ENCODE data around the gene USP8.
"Not testable (repeated sequence)": the region's sequence is repeated elsewhere in the genome, so short reads cannot be mapped to it uniquely, and the experiment has no call there.

The USP8 gene

GRCh38 chr15:50424066-50424890 lies at the start of gene USP8:
Gene USP8 (plus strand): TSS chr15:50424405. CDS start chr15:50439074, 14,669 bp downstream.
- peak; percentile 97 for DNase-seq (ENCODE audit: low read depth, low spot score)

- no peak for DNase-seq (ENCODE audit: low read depth, low spot score)
These were observed 46.1 kb upstream of the USP8 start for GRCh38 chr15:50377867-50378751.

GRCh38 chr15:50378776-50379175 lies 45.4 kb upstream of the USP8 start:
- DNase-seq (ENCODE audit: low read depth, low spot score), result no peak

- DNase-seq (ENCODE audit: low read depth, low spot score), result not testable (repeated sequence)
These were observed 44.8 kb upstream of the USP8 start for GRCh38 chr15:50379413-50379812.

- no peak for DNase-seq (ENCODE audit: low read depth, low spot score)
These were observed 44.1 kb upstream of the USP8 start for GRCh38 chr15:50380089-50380488.

- no peak for DNase-seq (ENCODE audit: low read depth, low spot score)
These were observed 42.8 kb upstream of the USP8 start for GRCh38 chr15:50381438-50381837.

GRCh38 chr15:50382408-50382807 lies 41.8 kb upstream of the USP8 start:
- not testable (repeated sequence) for DNase-seq (ENCODE audit: low read depth, low spot score)

GRCh38 chr15:50390554-50391264 lies 33.5 kb upstream of the USP8 start:
- no peak for DNase-seq (ENCODE audit: low read depth, low spot score)

GRCh38 chr15:50391561-50391960 lies 32.6 kb upstream of the USP8 start:
- DNase-seq (ENCODE audit: low read depth, low spot score), result not testable (repeated sequence)

- DNase-seq (ENCODE audit: low read depth, low spot score), result no peak
These were observed 12.3 kb upstream of the USP8 start for GRCh38 chr15:50411870-50412269.

GRCh38 chr15:50414624-50415023 lies 9.6 kb upstream of the USP8 start:
- no peak for DNase-seq (ENCODE audit: low read depth, low spot score)

- no peak for DNase-seq (ENCODE audit: low read depth, low spot score)
These were observed 8.3 kb upstream of the USP8 start for GRCh38 chr15:50415752-50416404.

GRCh38 chr15:50416890-50417289 lies 7.3 kb upstream of the USP8 start:
- no peak for DNase-seq (ENCODE audit: low read depth, low spot score)

- no peak for DNase-seq (ENCODE audit: low read depth, low spot score)
These were observed 6.1 kb upstream of the USP8 start for GRCh38 chr15:50418041-50418583.

- no peak for DNase-seq (ENCODE audit: low read depth, low spot score)
These were observed 1.0 kb downstream of the USP8 start for GRCh38 chr15:50425219-50425618.

GRCh38 chr15:50425678-50426246 lies 1.6 kb downstream of the USP8 start:
- not testable (repeated sequence) for DNase-seq (ENCODE audit: low read depth, low spot score)

- DNase-seq (ENCODE audit: low read depth, low spot score), result no peak
These were observed 2.2 kb downstream of the USP8 start for GRCh38 chr15:50426428-50426827.

- no peak for DNase-seq (ENCODE audit: low read depth, low spot score)
These were observed 7.0 kb downstream of the USP8 start for GRCh38 chr15:50431204-50431603.

- DNase-seq (ENCODE audit: low read depth, low spot score), result no peak
These were observed 8.0 kb downstream of the USP8 start for GRCh38 chr15:50432230-50432629.

- no peak for DNase-seq (ENCODE audit: low read depth, low spot score)
These were observed 11.6 kb downstream of the USP8 start for GRCh38 chr15:50435772-50436171.

GRCh38 chr15:50438251-50438650 lies 14.0 kb downstream of the USP8 start:
- DNase-seq (ENCODE audit: low read depth, low spot score), result no peak

Measured in smooth muscle cell of the brain vasculature (primary cell).